ENCODE results near the gene FAAP100. TPM values are rescaled to one million over a fixed set of nuclear protein-coding genes. Genes with fewer than 3 reads are reported as not detected.

Gene FAAP100
- total RNA-seq, 1 donor from 2014 or later: 41.4 TPM

- DNase-seq (ENCODE audit: low read depth): no peak
- Histone ChIP-seq H3K36me3 (ENCODE audit: control insufficient read depth, insufficient read depth, low read length) (peaks cover 1% of the 10 kb centered on the region), H3K4me3 (ENCODE audit: low read depth, low read length) (no peak overlapping the region), H3K27me3 (ENCODE audit: control insufficient read depth, insufficient read depth, low read length) (no peaks in the 10 kb centered on the region)
- no peak for TF ChIP-seq CTCF (IDR thresholded peaks at IDR 0.05; ENCODE audit: insufficient read depth, low read length, poor library complexity, severe bottlenecking)
Measured at GRCh38 chr17:81545160-81545949, 6.8 kb downstream of the FAAP100 start.

DNA sequence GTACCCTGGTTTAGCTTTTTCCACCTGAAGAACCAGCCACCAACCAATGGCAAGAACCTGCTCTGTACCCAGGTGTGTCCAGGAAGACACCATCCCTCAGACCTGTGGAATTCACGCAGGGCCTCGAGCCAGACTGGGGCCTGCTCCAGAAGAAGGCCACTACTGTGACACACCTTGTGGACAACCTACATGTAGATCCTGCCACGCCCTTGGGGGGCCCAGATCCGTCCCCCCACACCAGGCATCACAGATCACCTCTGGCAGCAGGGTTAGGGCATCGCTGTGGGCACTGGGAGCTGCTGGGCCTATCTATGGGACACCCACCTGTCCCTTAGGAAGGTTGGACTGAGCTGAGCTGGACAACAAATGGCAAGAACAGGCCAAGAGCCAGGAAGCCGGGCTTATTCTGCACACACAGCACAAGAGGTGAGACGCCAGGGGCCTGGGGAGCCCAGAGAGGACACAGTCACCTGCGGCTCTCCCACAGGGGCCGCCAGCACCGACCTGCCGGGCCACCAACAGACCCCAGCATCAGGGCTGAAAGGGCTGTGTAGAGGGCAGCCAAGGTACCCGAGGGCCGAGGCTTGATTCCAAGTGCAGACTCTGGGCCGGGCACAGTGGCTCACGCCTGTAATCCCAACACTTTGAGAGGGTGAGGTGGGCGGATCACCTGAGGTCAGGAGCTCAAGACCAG is 7.7 kb downstream of the FAAP100 start:
- DNase-seq (ENCODE audit: low read depth): no peak
- TF ChIP-seq CTCF (IDR thresholded peaks at IDR 0.05; ENCODE audit: insufficient read depth, low read length, poor library complexity, severe bottlenecking): no peak
- Histone ChIP-seq H3K4me3 (ENCODE audit: low read depth, low read length) (no peak overlapping the region), H3K36me3 (ENCODE audit: control insufficient read depth, insufficient read depth, low read length) (peaks cover 1% of the 10 kb centered on the region), H3K27me3 (ENCODE audit: control insufficient read depth, insufficient read depth, low read length) (no peaks in the 10 kb centered on the region)

DNA sequence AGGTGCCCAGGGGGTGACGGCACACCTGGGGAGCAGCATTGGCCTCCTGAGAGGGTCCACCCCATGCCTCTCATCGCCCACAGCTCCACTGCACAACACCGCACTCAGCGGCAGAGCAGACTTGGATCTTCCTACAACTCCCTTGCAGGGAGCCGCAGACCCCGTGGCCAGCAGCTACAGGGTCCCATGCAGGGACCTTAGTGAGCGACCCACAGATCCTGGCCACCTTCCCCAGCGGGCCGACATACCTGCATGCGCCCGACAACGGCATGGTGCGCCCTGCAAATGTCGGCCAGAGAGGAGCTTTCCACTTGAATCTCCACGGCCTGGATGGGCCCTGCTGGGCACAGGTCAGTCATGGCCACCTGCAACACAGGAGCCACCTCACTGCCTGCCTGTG is 8.4 kb downstream of the FAAP100 start:
- no peaks in the 10 kb centered on the region for H3K27me3 ChIP-seq (ENCODE audit: control insufficient read depth, insufficient read depth, low read length)
- DNase-seq (ENCODE audit: low read depth): no peak
- H3K4me3 ChIP-seq (ENCODE audit: low read depth, low read length): no peak overlapping the region
- peaks cover 1% of the 10 kb centered on the region for H3K36me3 ChIP-seq (ENCODE audit: control insufficient read depth, insufficient read depth, low read length)
- no peak for TF ChIP-seq CTCF (IDR thresholded peaks at IDR 0.05; ENCODE audit: insufficient read depth, low read length, poor library complexity, severe bottlenecking)

DNA sequence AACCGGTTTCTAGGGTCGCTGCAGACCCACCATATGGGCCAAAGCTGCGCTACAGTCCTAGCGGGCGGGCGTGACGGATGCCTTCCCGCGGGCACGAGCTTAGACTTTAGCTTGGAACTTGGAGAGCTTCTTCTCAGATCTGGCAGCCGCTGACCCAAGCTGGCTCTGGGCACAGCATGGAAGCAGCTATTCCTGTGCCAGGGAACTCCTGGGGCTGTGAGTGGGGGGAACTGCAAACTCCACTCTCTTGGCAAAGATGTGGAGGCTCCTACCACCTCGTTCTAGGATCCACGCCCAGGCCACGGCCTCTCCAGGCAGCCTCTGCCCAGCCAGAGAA is 8.8 kb downstream of the FAAP100 start:
- no peak for TF ChIP-seq CTCF (IDR thresholded peaks at IDR 0.05; ENCODE audit: insufficient read depth, low read length, poor library complexity, severe bottlenecking)
- Histone ChIP-seq H3K36me3 (ENCODE audit: control insufficient read depth, insufficient read depth, low read length) (peaks cover 1% of the 10 kb centered on the region), H3K4me3 (ENCODE audit: low read depth, low read length) (no peak overlapping the region), H3K27me3 (ENCODE audit: control insufficient read depth, insufficient read depth, low read length) (no peaks in the 10 kb centered on the region)
- no peak for DNase-seq (ENCODE audit: low read depth)

- no peak for DNase-seq (ENCODE audit: low read depth)
- Histone ChIP-seq H3K4me3 (ENCODE audit: low read depth, low read length) (no peak overlapping the region), H3K36me3 (ENCODE audit: control insufficient read depth, insufficient read depth, low read length) (peaks cover 1% of the 10 kb centered on the region), H3K27me3 (ENCODE audit: control insufficient read depth, insufficient read depth, low read length) (no peaks in the 10 kb centered on the region)
- TF ChIP-seq CTCF (IDR thresholded peaks at IDR 0.05; ENCODE audit: insufficient read depth, low read length, poor library complexity, severe bottlenecking): no peak
Measured at GRCh38 chr17:81542431-81543338, 9.5 kb downstream of the FAAP100 start.

Data from kidney epithelial cell (primary cell).